BLaER1 treated with 17β-estradiol and CSF1 and Interleukin-3, amounts not matched to agents 10 nM and 100 nM (cell line): ENCODE data around the gene CXXC5.

ENCODE experiments used
- H3K27ac ChIP-seq, 11 experiments: shearing (Covaris generic); formaldehyde crosslinking; 2 replicates each; pipeline ENCODE4 v1.8.1; 2022
- H3K27me3 ChIP-seq, 11 experiments: shearing (Covaris generic); formaldehyde crosslinking; 2 replicates each; pipeline ENCODE4 v1.8.1; 2022
- H3K36me3 ChIP-seq, 11 experiments: shearing (Covaris generic); formaldehyde crosslinking; 2 replicates each; pipeline ENCODE4 v1.8.1; 2022
- H3K4me1 ChIP-seq, 10 experiments: shearing (Covaris generic); formaldehyde crosslinking; 2 replicates each; pipeline ENCODE4 v1.8.1; 2022
- H3K4me2 ChIP-seq, 11 experiments: shearing (Covaris generic); formaldehyde crosslinking; 2 replicates each; pipeline ENCODE4 v1.8.1; 2022
- H3K4me3 ChIP-seq, 10 experiments: shearing (Covaris generic); formaldehyde crosslinking; 2 replicates each; pipeline ENCODE4 v1.8.1; 2022
- H3K9ac ChIP-seq, 11 experiments: shearing (Covaris generic); formaldehyde crosslinking; 2 replicates each; pipeline ENCODE4 v1.8.1; 2022
- H3K9me3 ChIP-seq, 11 experiments: shearing (Covaris generic); formaldehyde crosslinking; replicated peaks in 1 of 11; 2 replicates each; pipeline ENCODE4 v1.8.1; 2022
- H4K20me1 ChIP-seq, 11 experiments: shearing (Covaris generic); formaldehyde crosslinking; 2 replicates each; pipeline ENCODE4 v1.8.1; 2022
- Cebpa-rat ChIP-seq, 11 experiments: shearing (Covaris generic); IDR thresholded peaks; 2 replicates each; pipeline ENCODE4 v1.8.1; 2022

The CXXC5 gene

GRCh38 chr5:139644646-139645429, 3.3 kb upstream of the CXXC5 start:
- H3K27ac ChIP-seq, result no peak overlapping the region
- peaks cover 80 to 83% (median 81%) of the 10 kb centered on the region in 10 experiments for H3K4me1 ChIP-seq
- no peaks in the 10 kb centered on the region for H3K36me3 ChIP-seq
- no peak for TF ChIP-seq Cebpa-rat (IDR thresholded peaks at IDR 0.05)
- no peaks in the 10 kb centered on the region for H3K9me3 ChIP-seq
- H4K20me1 ChIP-seq, result peaks cover 0 to 55% (median 16%) of the 10 kb centered on the region in 11 experiments; a peak in 14 of 22 replicates
- H3K9ac ChIP-seq, result no peak overlapping the region
- H3K4me3 ChIP-seq, result no peak overlapping the region
- peaks cover 0 to 13% (median 0%) of the 10 kb centered on the region in 11 experiments; a peak in 4 of 22 replicates for H3K27me3 ChIP-seq
- peak overlapping the region in 10 of 11 experiments; percentile 15 to 100 (median 99); a peak in 20 of 22 replicates for H3K4me2 ChIP-seq

DNA sequence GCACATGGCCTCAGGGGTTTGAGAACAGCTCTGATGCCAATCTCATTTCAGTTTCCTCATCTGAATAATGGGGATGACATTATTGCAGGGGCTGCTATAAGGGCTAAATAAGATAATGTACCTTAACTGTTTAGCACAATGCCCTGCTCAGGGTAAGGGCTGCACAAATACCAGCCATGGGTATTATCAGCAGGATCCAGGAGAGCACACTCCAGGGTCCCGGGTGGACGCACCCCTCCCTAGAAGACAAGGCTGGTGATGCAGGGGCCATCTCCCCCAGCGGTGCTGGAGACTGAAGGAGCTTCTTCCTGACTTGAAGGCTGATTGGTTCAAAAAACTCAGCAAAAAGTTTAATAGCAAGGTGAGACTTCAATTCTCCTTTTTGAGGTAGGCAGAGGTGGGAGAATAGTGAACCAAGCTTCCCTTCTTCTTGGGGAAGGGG, 2.7 kb upstream of the CXXC5 start:
- Histone ChIP-seq H3K27ac (no peak overlapping the region), H3K9me3 (no peaks in the 10 kb centered on the region), H3K4me2 (peak overlapping the region; percentile 86 to 100 (median 99); a peak in 20 of 22 replicates), H4K20me1 (peaks cover 0 to 55% (median 15%) of the 10 kb centered on the region in 11 experiments; a peak in 15 of 22 replicates), H3K4me1 (peaks cover 74 to 83% (median 77%) of the 10 kb centered on the region in 10 experiments), H3K4me3 (no peak overlapping the region), H3K27me3 (peaks cover 0 to 13% (median 0%) of the 10 kb centered on the region in 11 experiments; a peak in 4 of 22 replicates), H3K9ac (no peak overlapping the region), H3K36me3 (no peaks in the 10 kb centered on the region)
- no peak for TF ChIP-seq Cebpa-rat (IDR thresholded peaks at IDR 0.05)

DNA sequence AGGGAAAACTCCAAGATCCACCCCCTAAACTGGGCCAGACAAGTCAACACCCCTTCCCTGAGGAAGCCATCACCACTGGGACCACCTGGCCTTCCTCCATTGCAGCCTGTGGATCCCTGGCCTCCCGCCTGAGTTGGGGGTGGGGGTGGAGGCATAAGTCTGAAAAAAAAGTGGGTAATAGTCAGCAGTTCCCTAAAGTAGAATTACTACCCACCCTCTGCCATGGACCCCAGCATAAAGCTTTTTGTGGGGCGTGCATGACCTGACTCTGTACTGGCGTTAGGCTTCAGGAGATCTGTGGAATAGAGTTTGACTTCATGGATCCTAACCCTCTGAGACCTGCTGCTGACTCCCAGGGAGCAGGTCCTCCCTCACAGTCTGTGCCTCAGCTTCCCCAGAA, 2.0 kb upstream of the CXXC5 start:
- Histone ChIP-seq H3K27ac (no peak overlapping the region), H4K20me1 (peaks cover 0 to 57% (median 21%) of the 10 kb centered on the region in 11 experiments; a peak in 18 of 22 replicates), H3K9me3 (no peaks in the 10 kb centered on the region), H3K4me1 (peaks cover 74 to 83% (median 77%) of the 10 kb centered on the region in 10 experiments), H3K4me3 (peak overlapping the region in 1 of 10 experiments; percentile 8; a peak in 1 of 20 replicates), H3K36me3 (no peaks in the 10 kb centered on the region), H3K9ac (no peak overlapping the region; a peak in 1 of 22 replicates), H3K27me3 (peaks cover 0 to 13% (median 0%) of the 10 kb centered on the region in 11 experiments; a peak in 4 of 22 replicates), H3K4me2 (peak overlapping the region; percentile 86 to 100 (median 99))
- no peak for TF ChIP-seq Cebpa-rat (IDR thresholded peaks at IDR 0.05)

- H3K27me3 ChIP-seq, result peaks cover 0 to 13% (median 0%) of the 10 kb centered on the region in 11 experiments; a peak in 4 of 22 replicates
- TF ChIP-seq Cebpa-rat (IDR thresholded peaks at IDR 0.05), result no peak
- H3K9me3 ChIP-seq, result no peaks in the 10 kb centered on the region
- peaks cover 74 to 83% (median 77%) of the 10 kb centered on the region in 10 experiments for H3K4me1 ChIP-seq
- H4K20me1 ChIP-seq, result peaks cover 6 to 58% (median 29%) of the 10 kb centered on the region in 11 experiments; a peak in 19 of 22 replicates
- no peak overlapping the region for H3K27ac ChIP-seq
- no peaks in the 10 kb centered on the region for H3K36me3 ChIP-seq
- H3K9ac ChIP-seq, result peak overlapping the region in 6 of 11 experiments; percentile 3 to 90 (median 87); a peak in 11 of 22 replicates
- H3K4me3 ChIP-seq, result peak overlapping the region in 8 of 10 experiments; percentile 8 to 93 (median 87); a peak in 14 of 20 replicates
- H3K4me2 ChIP-seq, result peak overlapping the region; percentile 86 to 100 (median 99)
These were observed 1.1 kb upstream of the CXXC5 start for GRCh38 chr5:139646912-139647505.

GRCh38 chr5:139647506-139648204, 494 bp upstream of the CXXC5 start:
- Histone ChIP-seq H3K36me3 (no peaks in the 10 kb centered on the region), H3K9ac (peak overlapping the region; percentile 27 to 90 (median 83); a peak in 18 of 22 replicates), H3K4me1 (peaks cover 74 to 83% (median 77%) of the 10 kb centered on the region in 10 experiments), H3K27me3 (peaks cover 0 to 13% (median 0%) of the 10 kb centered on the region in 11 experiments; a peak in 4 of 22 replicates), H3K9me3 (no peaks in the 10 kb centered on the region), H3K4me2 (peak overlapping the region; percentile 86 to 100 (median 99)), H3K4me3 (peak overlapping the region; percentile 75 to 93 (median 90)), H4K20me1 (peaks cover 13 to 64% (median 35%) of the 10 kb centered on the region in 11 experiments; a peak in 19 of 22 replicates), H3K27ac (peak overlapping the region in 3 of 11 experiments; percentile 11 to 89 (median 11); a peak in 3 of 22 replicates)
- no peak for TF ChIP-seq Cebpa-rat (IDR thresholded peaks at IDR 0.05)

DNA sequence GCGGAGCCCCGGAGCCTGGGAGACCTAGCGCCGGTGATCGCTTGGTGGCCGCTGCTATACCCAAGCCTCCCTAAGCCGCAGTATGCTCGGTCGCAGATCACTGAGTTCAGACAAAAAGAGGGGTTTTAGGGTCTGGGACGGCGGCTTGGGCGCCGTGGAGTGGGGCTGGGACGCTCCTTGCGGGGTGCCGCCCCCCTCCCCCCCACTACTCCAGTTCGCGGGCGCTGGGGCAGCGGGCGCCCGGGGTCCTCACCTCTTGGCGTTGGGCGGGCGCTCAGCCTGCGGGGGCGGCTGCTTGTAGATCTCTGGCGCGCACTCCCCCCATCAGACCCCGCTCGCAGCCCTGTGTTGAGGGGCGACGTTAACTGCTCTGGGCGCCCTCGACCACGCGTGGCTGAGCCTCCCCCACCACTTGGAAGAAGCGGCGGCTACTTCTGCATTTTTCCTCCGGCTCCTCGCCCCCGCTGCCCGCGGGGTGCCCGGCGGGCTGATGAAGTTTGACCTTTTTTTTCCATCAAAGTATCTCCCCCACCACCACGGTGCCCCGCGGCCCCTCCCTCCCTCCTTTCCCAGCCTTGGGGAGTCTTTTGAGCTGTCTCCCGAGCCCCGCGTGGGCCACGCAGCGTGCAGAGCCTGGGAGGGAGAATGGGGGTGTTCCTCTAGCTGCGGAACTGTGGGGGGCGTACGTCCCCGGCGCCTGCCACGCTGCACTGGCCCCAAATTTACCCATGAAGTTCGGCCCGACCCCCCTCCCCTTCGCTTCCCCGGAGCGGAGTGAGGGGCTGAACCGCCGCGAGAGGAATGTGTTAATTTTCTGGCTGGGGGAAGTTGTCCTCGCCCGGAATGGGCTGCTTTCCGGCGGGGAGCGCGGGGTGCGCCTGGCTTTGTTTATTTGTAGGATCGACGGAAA, 1.2 kb downstream of the CXXC5 start:
- no peaks in the 10 kb centered on the region for H3K36me3 ChIP-seq
- no peak for TF ChIP-seq Cebpa-rat (IDR thresholded peaks at IDR 0.05)
- peaks cover 74 to 83% (median 77%) of the 10 kb centered on the region in 10 experiments for H3K4me1 ChIP-seq
- H3K9ac ChIP-seq, result peak overlapping the region; percentile 81 to 91 (median 86)
- H4K20me1 ChIP-seq, result peaks cover 30 to 75% (median 52%) of the 10 kb centered on the region in 11 experiments; a peak in 20 of 22 replicates
- H3K4me2 ChIP-seq, result peak overlapping the region; percentile 93 to 100 (median 99)
- H3K9me3 ChIP-seq, result no peaks in the 10 kb centered on the region
- peak overlapping the region; percentile 69 to 91 (median 84); a peak in 21 of 22 replicates for H3K27ac ChIP-seq
- H3K27me3 ChIP-seq, result peaks cover 0 to 13% (median 0%) of the 10 kb centered on the region in 11 experiments; a peak in 4 of 22 replicates
- H3K4me3 ChIP-seq, result peak overlapping the region; percentile 75 to 93 (median 90)

DNA sequence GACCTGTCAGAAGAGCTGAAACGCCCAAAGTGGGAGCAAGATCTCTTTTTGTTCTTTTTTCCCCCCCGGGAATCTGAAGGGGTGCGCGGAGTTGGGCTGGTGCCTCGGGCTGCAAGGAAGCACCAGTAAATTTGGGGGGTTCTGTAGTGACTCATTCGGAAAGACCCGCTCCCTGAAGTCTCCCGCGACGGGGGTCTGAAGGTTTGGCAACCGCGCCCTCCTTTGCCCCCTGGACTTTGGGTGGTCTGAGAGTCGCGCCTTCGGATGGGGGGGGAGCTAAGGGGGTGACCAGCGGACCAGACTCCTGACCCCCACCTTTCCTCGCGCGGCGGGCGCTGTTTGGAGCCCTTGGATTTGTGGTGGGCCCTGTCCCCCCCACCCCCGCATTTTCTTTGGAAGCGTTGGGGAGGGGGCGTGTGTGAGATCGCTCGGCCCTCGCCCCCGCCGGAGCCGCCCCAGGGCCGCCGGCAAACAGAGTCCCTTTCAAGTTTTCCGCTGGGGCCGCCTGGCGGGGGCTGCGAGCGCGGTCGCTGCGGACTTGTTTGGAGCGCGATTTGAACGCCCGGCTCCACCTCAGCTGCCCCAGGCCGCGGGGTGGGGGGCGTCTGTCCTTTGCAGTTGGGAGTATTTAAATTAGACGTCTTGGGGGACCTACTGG, 2.0 kb downstream of the CXXC5 start:
- Histone ChIP-seq H3K36me3 (no peaks in the 10 kb centered on the region), H3K27me3 (peaks cover 0 to 13% (median 0%) of the 10 kb centered on the region in 11 experiments; a peak in 4 of 22 replicates), H3K9ac (peak overlapping the region; percentile 81 to 91 (median 86)), H3K9me3 (no peaks in the 10 kb centered on the region), H3K4me2 (peak overlapping the region; percentile 93 to 100 (median 99)), H3K4me1 (peaks cover 75 to 83% (median 77%) of the 10 kb centered on the region in 10 experiments), H3K4me3 (peak overlapping the region; percentile 75 to 93 (median 90)), H3K27ac (peak overlapping the region; percentile 69 to 91 (median 84); a peak in 21 of 22 replicates), H4K20me1 (peaks cover 38 to 78% (median 60%) of the 10 kb centered on the region in 11 experiments; a peak in 20 of 22 replicates)
- no peak for TF ChIP-seq Cebpa-rat (IDR thresholded peaks at IDR 0.05)
